CD4-positive, alpha-beta T cell treated with Interleukin-12 subunit alpha and Interleukin-12 subunit beta, for 1 hour (primary cell): ENCODE measurements around the gene DPYSL4.
A peak's percentile ranks its signal among the peaks of the same experiment; 100 is the strongest.

Experiments used
- DNase-seq: peaks from one replicate; pipeline ENCODE4 v3.0.0-alpha.2; 2020

Gene DPYSL4

DNA sequence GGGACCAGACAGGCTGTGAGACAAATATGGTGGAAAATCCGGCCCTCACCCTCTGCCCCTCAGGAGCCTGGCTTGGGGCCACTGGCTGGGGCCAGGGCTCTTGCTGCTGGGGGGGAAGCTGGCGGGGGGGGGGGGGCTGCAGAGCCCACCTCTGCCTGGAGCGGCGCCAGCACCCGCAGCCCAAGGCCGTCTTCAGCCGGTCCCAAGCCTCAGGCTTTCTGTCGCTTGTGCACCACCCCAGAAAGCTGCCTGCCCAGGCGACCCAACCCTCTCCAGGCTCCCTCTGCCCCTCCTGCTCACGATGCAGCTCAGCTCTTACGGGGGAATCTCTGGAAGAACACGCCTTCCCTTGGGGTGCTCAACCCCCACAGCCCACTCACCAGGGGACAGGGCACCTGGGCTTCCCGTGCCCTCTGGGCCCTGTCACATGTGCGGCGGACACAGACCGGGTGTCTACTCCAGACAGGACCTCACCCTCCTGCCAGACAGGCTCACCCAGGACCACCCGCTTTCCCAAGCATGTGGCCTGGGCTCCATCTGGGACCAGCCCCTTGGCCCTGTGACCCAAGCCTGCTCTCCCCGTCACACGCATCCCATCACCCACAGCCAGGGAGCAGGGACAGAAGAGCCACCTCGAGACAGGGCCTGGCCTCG is 43.9 kb downstream of the DPYSL4 start:
- DNase-seq = no peak

DNA sequence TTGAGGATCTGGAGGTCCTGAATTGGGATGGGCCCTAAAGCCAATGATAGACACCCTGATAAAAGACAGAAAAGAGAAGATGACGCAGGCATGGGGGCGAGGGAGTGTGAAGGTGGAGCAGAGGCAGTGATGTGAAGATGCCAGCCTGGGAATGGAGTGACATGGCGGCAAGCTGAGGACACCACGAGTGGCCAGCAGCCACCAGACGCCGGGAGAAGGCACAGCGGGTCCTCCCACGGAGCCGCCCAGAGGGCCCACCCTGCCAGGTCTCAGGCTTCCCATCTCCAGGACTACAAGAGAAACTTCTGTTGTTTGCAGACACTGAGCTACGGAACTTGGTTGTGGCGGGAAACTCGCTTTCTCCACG is 44.9 kb downstream of the DPYSL4 start:
- DNase-seq = no peak

GRCh38 chr10:132232023-132232951 is 45.5 kb downstream of the DPYSL4 start:
- DNase-seq = peak; percentile 24

GRCh38 chr10:132232981-132233380 is 46.2 kb downstream of the DPYSL4 start:
- DNase-seq = no peak

DNA sequence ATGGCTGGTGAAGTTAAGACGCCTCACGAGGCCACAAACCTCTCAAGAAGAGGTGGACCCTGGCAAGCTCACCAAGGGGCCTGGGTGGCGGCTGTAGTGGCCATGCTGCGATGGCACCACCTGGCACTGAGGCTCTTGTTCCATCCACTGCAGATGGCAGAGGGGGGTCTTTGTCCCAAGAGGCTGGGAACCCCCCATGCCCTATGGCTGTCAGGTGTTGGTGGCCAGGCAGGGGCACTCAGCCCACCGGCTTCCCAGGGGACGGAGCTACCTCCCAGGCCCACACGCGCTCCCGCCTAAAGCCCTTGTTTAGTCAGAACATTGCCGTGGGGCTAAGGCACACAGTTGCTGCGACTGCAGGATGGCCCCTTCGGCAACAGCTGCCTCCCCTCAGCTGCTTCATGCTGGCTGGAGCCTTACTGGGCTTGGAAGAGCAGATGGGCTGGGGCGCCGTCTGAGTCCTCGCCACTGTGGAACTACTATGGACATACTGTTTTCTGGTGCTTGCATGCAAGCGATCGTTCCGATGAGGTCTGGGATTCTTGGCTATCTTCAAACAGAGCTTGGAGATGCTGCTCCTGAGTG is 46.8 kb downstream of the DPYSL4 start:
- no peak for DNase-seq

DNA sequence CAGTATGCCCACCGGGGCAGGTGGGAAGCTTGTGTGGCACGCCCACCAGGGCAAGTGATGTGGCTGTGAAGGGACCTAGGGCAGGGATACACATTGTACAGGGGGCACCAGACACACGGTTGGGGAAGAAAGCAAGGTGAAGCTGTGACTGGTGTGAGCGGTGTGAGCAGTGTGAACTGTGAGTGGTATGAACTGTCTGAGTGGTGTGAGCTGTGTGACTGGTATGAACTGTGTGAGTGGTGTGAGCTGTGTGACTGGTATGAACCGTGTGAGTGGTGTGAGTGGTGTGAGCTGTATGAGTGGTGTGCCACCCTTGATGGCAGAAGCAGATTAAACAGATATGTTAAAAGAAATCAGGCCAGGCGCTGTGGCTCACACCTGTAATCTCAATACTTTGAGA is 48.1 kb downstream of the DPYSL4 start:
- DNase-seq = no peak

GRCh38 chr10:132236161-132236560 is 49.4 kb downstream of the DPYSL4 start:
- no peak for DNase-seq

- DNase-seq = no peak
Measured at GRCh38 chr10:132236881-132237280, 50.1 kb downstream of the DPYSL4 start.

GRCh38 chr10:132237396-132237795 is 50.6 kb downstream of the DPYSL4 start:
- no peak for DNase-seq

GRCh38 chr10:132237871-132238270 is 51.1 kb downstream of the DPYSL4 start:
- no peak for DNase-seq

GRCh38 chr10:132238371-132239125 is 51.8 kb downstream of the DPYSL4 start:
- no peak for DNase-seq

- DNase-seq = no peak
Measured at GRCh38 chr10:132239126-132240031, 52.6 kb downstream of the DPYSL4 start.

GRCh38 chr10:132240156-132240555 is 53.4 kb downstream of the DPYSL4 start:
- no peak for DNase-seq

GRCh38 chr10:132240581-132240980 is 53.8 kb downstream of the DPYSL4 start:
- DNase-seq = no peak

DNA sequence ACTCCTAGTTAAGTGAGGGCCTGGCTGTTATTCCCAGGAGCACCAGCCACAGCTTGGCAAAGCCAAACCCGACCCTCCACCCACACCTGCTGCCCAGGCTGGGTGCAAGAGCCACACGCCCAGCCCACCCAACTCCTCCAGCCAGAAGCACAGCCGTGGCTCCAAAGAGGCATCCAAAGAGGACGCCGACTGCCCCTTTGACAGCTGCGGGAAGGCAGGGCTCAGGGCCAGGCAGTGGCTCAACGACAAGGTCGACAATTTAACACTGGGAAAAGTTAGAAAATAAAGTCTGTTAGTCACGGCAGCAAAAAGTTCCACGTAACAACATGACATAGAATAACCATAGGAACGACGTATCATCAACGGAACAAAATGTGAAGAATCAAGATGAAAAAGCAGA is 54.3 kb downstream of the DPYSL4 start:
- no peak for DNase-seq

DNA sequence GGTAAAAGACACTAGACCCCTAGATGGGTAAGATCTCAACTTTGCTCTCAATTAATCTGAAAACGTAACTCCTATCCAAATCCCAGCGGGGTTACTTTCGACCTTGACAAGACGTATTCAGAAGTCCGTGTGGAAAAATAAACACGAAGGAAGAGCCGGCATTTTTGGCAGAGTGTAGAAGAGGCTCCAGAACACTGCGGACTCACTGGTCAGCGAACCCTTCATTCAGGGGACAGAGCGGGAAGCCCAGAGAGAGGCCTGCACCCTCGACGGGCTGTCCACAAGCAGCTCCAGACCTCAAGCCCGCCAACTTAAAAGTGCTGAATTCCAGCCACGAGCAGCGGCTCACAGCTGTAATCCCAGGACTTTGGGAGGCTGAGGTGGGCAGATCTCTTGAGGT is 54.7 kb downstream of the DPYSL4 start:
- no peak for DNase-seq

DNA sequence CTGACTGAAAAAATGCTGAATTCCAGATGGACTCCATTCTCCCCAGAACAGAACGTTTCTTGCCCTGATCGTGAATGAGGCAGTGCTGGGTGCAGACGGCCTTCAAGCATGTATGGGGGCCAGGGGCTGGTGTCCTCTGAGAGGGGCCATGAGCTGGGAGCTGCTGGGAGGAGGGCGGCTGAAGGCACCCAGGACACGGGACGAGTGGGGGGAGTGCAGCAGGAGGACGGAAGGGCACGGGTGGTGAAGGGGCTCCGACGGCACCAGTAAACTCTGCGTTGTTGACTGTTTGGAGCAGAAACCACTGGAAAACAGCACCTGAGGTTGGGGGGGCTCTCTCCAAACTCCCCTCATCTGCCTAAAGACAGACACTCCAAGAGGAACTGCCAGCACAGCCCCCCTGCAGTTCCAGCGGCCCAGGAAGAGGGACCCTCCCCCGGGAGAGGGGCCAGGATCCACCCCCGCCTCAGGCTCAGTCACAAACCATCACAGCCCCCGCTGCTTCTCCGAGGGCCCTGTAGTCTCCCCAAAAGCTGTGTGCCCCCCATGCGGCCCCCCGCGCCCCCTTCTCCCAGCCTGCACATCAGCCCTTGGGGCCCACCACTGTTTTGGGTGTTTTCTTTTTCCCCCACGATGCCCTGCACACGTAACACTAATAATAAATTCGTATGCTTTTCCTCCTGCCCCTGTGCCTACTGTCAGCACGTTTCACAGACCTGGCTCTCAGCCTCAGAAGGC is 55.5 kb downstream of the DPYSL4 start:
- DNase-seq = no peak

- no peak for DNase-seq
Measured at GRCh38 chr10:132243141-132243540, 56.4 kb downstream of the DPYSL4 start.

DNA sequence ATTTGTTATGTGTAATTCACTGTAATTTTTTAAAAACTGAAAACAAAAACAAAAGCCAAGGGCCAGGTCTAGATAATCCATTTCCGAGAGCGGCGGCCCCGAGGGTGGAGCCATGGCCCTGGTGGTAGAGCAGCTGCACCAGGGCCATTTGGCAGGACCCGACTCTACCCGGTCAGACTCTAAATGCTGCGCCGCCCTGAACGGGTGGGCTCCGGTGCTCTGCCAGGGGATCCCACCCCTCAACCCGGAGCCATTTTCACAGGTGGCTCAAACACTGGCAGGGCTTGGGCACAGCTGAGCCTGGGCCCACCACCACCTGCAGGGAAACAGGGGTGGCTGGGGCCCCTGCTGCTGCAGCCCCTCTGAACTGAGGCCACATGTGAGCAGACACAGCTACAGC is 56.9 kb downstream of the DPYSL4 start:
- DNase-seq = no peak

DNA sequence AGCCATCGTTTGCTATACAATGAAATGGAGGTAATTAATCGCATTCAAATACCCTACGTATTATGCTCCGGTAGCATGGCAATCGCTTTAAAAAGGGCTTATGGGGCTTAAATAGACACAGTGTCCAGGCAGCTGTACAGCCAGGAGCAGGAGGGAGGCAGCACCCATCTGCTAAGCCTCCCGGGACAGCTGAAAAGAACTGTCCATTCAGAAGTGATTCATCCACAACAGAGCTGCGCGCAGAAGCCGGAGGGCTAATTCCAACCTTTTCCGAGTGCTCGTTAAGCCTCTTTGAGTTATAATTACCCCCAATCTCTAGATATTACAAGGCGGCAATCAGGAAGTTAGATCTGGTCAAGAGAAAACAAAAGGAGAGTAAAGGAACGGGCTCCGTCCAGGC is 58.3 kb downstream of the DPYSL4 start:
- no peak for DNase-seq

GRCh38 chr10:132246296-132246695 is 59.5 kb downstream of the DPYSL4 start:
- no peak for DNase-seq
